Body of pancreas (tissue), 4 donors: Measurements from ENCODE around the gene EGF.

ENCODE experiments used
- CTCF ChIP-seq, 7 experiments: fragments of 450-650 bp in 4 of 7; fragments of 200-600 bp in 3 of 7; sonication (generic) in 3 of 7; IDR thresholded peaks; one replicate each; pipeline ENCODE4 v1.5.1; 2016 to 2019; ENCODE audit warnings: antibody characterized with exemption in 7 of 7
- POLR2A ChIP-seq, 3 donors: fragments of 450-650 bp; IDR thresholded peaks; one replicate each; pipeline ENCODE4 v1.6.1; 2016; ENCODE audit warnings: antibody characterized with exemption in 3 of 3, mild to moderate bottlenecking in 2 of 3

- no peak for TF ChIP-seq POLR2A (IDR thresholded peaks at IDR 0.05)
- no peak for TF ChIP-seq CTCF (IDR thresholded peaks at IDR 0.05)
Measured at GRCh38 chr4:109990261-109991257, 77.9 kb downstream of the EGF start.
